Measurements from ENCODE around the gene FUT3. TPM values are rescaled to one million over a fixed set of nuclear protein-coding genes. Genes with fewer than 3 reads are reported as not detected.

Gene FUT3
- total and polyA plus RNA-seq, 2 donors (not counting 1 experiment from before 2014, with no cell fraction given) = not detected

DNA sequence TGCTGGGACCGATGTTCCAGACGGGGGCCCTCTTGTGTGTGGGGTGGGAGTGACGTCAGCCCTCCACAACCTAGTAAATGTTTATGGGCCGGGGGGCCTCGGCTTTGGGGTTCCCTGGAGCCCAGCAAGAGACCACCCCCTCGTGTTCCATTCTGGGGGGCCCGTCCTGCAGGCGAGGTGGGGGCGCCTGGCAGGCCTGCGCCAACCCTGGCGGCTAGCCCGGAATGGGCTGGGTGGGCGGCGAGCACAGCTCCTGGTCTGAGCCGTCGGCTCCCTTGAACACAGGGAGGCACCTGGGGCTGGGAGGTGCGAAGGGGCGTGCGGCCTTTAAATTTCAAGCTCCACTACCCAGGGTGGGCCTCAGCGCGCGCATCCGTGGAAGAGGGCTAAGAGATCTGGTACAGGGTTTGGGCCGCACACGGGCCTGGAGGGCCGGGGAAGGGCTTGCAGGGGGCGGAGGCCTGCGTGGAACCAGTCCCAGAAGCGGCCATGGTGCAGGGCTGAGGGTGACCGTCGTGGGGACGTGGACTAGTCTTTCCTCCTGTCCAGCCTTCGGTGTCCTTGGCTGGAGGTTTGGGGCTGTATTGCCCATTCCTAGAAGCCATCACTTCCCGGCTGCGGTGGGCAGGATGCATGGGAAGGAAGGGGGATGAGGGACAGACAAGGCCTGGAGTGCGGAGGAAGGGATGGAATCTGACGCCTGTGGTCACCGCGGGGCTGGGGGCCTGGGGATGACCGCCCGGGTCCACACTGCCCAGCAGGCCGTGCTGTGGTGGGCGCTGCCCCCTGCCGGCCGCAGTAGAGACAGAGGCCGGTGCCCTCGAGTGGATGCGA lies 40.9 kb upstream of the FUT3 start:
- Histone ChIP-seq H3K9me3 (ENCODE audit: control insufficient read depth, insufficient read depth, low read depth, low read length) (no peaks in the 10 kb centered on the region), H4K20me1 (ENCODE audit: control insufficient read depth, extremely low read depth, insufficient read depth, low read length) (no peaks in the 10 kb centered on the region), H3K4me1 (ENCODE audit: control insufficient read depth, extremely low read depth, insufficient read depth, low read length) (peaks cover 6% of the 10 kb centered on the region), H3K4me2 (ENCODE audit: extremely low read depth, insufficient read depth, low read length) (no peak overlapping the region), H3K79me2 (ENCODE audit: control insufficient read depth, insufficient read depth, low read length) (no peaks in the 10 kb centered on the region), H2AFZ (ENCODE audit: low read length) (no peak overlapping the region), H3K4me3 (replicated peaks in 1 of 4; ENCODE audit: control extremely low read depth in 1 of 4, insufficient read depth in 1 of 4, low read depth in 3 of 4, low read length in 4 of 4) (no peak overlapping the region), H3K27ac (ENCODE audit: insufficient read depth, low read length) (no peak overlapping the region), H3K36me3 (ENCODE audit: control insufficient read depth, insufficient read depth, low read length) (peaks cover 13% of the 10 kb centered on the region), H3K27me3 (ENCODE audit: control insufficient read depth, insufficient read depth, low read length) (no peaks in the 10 kb centered on the region), H3K9ac (ENCODE audit: insufficient read depth, low read length) (no peak overlapping the region)
- TF ChIP-seq, protein P1, sequence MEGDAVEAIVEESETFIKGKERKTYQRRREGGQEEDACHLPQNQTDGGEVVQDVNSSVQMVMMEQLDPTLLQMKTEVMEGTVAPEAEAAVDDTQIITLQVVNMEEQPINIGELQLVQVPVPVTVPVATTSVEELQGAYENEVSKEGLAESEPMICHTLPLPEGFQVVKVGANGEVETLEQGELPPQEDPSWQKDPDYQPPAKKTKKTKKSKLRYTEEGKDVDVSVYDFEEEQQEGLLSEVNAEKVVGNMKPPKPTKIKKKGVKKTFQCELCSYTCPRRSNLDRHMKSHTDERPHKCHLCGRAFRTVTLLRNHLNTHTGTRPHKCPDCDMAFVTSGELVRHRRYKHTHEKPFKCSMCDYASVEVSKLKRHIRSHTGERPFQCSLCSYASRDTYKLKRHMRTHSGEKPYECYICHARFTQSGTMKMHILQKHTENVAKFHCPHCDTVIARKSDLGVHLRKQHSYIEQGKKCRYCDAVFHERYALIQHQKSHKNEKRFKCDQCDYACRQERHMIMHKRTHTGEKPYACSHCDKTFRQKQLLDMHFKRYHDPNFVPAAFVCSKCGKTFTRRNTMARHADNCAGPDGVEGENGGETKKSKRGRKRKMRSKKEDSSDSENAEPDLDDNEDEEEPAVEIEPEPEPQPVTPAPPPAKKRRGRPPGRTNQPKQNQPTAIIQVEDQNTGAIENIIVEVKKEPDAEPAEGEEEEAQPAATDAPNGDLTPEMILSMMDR (conservative IDR thresholded peaks at IDR 0.05 in 1 of 2, IDR thresholded peaks at IDR 0.05 in 1 of 2; ENCODE audit: low read depth in 1 of 2, low read length in 2 of 2) = peak; percentile 65 to 81
- no peak for TF ChIP-seq EZH2 (IDR thresholded peaks at IDR 0.05; ENCODE audit: low read length, missing control alignments)
- DNase-seq (ENCODE audit: low read depth in 2 of 2) = peak; percentile 39 to 41

DNA sequence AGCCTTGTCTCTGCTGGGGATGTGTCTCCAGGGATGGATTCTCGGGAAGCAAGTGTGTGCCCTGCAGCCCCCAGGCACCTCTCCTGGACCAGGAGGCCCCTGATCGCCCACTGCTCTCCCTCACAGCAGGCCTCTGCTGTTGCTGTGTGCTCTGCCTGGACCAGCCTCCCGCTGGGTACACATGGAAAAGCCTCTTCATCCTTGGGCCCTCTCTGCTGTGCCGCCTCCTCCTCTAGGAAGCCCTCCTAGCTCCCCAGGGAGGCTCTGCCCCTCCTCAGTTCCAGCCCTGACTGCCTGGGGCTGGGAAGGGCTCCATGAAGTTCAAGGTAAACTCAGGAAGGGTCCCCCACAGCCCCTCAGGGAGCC lies 40.3 kb upstream of the FUT3 start:
- peaks cover 10% of the 10 kb centered on the region for H3K36me3 ChIP-seq (ENCODE audit: control insufficient read depth, insufficient read depth, low read length)
- no peak for DNase-seq (ENCODE audit: low read depth in 2 of 2)
- TF ChIP-seq, protein P1 (conservative IDR thresholded peaks at IDR 0.05 in 1 of 2, IDR thresholded peaks at IDR 0.05 in 1 of 2; ENCODE audit: low read depth in 1 of 2, low read length in 2 of 2) = no peak
- TF ChIP-seq EZH2 (IDR thresholded peaks at IDR 0.05; ENCODE audit: low read length, missing control alignments) = no peak

DNA sequence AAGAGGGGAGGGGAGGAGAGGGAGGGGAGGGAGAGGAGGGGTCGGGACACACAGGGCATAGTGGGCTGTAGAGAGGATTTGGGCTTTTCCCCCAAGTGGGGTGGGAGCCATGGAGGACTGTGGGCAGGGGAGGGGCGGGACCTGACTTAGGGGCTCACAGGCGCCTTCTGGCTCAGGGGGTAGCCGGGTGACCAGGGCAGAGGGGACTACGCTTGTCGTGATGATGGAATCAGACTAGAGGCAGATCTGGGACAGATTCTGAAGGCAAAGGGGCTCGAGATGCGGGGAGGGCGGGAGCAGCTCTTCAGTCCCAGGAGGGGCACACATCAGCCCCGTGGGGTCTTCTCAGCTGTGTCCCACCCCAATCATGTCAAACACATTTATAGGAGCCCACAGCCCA lies 38.9 kb upstream of the FUT3 start:
- no peak for DNase-seq (ENCODE audit: low read depth in 2 of 2)
- H3K27ac ChIP-seq (ENCODE audit: insufficient read depth, low read length) = no peak overlapping the region

More for the DNA sequence above, 40.3 kb upstream of the FUT3 start:
- H4K20me1 ChIP-seq (ENCODE audit: control insufficient read depth, extremely low read depth, insufficient read depth, low read length) = no peaks in the 10 kb centered on the region
- no peaks in the 10 kb centered on the region for H3K9me3 ChIP-seq (ENCODE audit: control insufficient read depth, insufficient read depth, low read depth, low read length)
- no peak overlapping the region for H2AFZ ChIP-seq (ENCODE audit: low read length)
- no peak overlapping the region for H3K9ac ChIP-seq (ENCODE audit: insufficient read depth, low read length)
- H3K4me3 ChIP-seq (replicated peaks in 1 of 4; ENCODE audit: control extremely low read depth in 1 of 4, insufficient read depth in 1 of 4, low read depth in 3 of 4, low read length in 4 of 4) = no peak overlapping the region
- H3K4me2 ChIP-seq (ENCODE audit: extremely low read depth, insufficient read depth, low read length) = no peak overlapping the region
- H3K4me1 ChIP-seq (ENCODE audit: control insufficient read depth, extremely low read depth, insufficient read depth, low read length) = peaks cover 6% of the 10 kb centered on the region
- H3K27me3 ChIP-seq (ENCODE audit: control insufficient read depth, insufficient read depth, low read length) = no peaks in the 10 kb centered on the region
- H3K27ac ChIP-seq (ENCODE audit: insufficient read depth, low read length) = no peak overlapping the region
- no peaks in the 10 kb centered on the region for H3K79me2 ChIP-seq (ENCODE audit: control insufficient read depth, insufficient read depth, low read length)

More for the DNA sequence above, 38.9 kb upstream of the FUT3 start:
- Histone ChIP-seq H3K9ac (ENCODE audit: insufficient read depth, low read length) (no peak overlapping the region), H3K79me2 (ENCODE audit: control insufficient read depth, insufficient read depth, low read length) (no peaks in the 10 kb centered on the region), H3K4me2 (ENCODE audit: extremely low read depth, insufficient read depth, low read length) (no peak overlapping the region), H3K9me3 (ENCODE audit: control insufficient read depth, insufficient read depth, low read depth, low read length) (no peaks in the 10 kb centered on the region), H3K4me3 (replicated peaks in 1 of 4; ENCODE audit: control extremely low read depth in 1 of 4, insufficient read depth in 1 of 4, low read depth in 3 of 4, low read length in 4 of 4) (no peak overlapping the region), H3K27me3 (ENCODE audit: control insufficient read depth, insufficient read depth, low read length) (no peaks in the 10 kb centered on the region), H2AFZ (ENCODE audit: low read length) (no peak overlapping the region), H4K20me1 (ENCODE audit: control insufficient read depth, extremely low read depth, insufficient read depth, low read length) (no peaks in the 10 kb centered on the region), H3K36me3 (ENCODE audit: control insufficient read depth, insufficient read depth, low read length) (peaks cover 2% of the 10 kb centered on the region), H3K4me1 (ENCODE audit: control insufficient read depth, extremely low read depth, insufficient read depth, low read length) (peaks cover 6% of the 10 kb centered on the region)
- TF ChIP-seq, protein P1 (conservative IDR thresholded peaks at IDR 0.05 in 1 of 2, IDR thresholded peaks at IDR 0.05 in 1 of 2; ENCODE audit: low read depth in 1 of 2, low read length in 2 of 2) = no peak
- no peak for TF ChIP-seq EZH2 (IDR thresholded peaks at IDR 0.05; ENCODE audit: low read length, missing control alignments)
